Body of pancreas (tissue), 4 donors: ENCODE measurements around the gene TARDBP.
"Not testable (repeated sequence)": the region's sequence is repeated elsewhere in the genome, so short reads cannot be mapped to it uniquely, and the experiment has no call there.

ENCODE experiments used
- CTCF ChIP-seq, 7 experiments: fragments of 450-650 bp in 4 of 7; fragments of 200-600 bp in 3 of 7; sonication (generic) in 3 of 7; IDR thresholded peaks; one replicate each; pipeline ENCODE4 v1.5.1; 2016 to 2019; ENCODE audit warnings: antibody characterized with exemption in 7 of 7
- POLR2A ChIP-seq, 3 donors: fragments of 450-650 bp; IDR thresholded peaks; one replicate each; pipeline ENCODE4 v1.6.1; 2016; ENCODE audit warnings: antibody characterized with exemption in 3 of 3, mild to moderate bottlenecking in 2 of 3

- TF ChIP-seq CTCF, POLR2A (IDR thresholded peaks at IDR 0.05): not testable (repeated sequence)
Measured at GRCh38 chr1:11063937-11064537, 51.6 kb downstream of the TARDBP start.
